ENCODE data around the gene WNT7B. TPM values are rescaled to one million over a fixed set of nuclear protein-coding genes. Genes with fewer than 3 reads are reported as not detected.
A peak's percentile ranks its signal among the peaks of the same experiment; 100 is the strongest.

The WNT7B gene
- polyA plus RNA-seq, 1 experiment: not detected

- no peak for DNase-seq (ENCODE audit: low read depth)
- POLR2A ChIA-PET: no interaction called here
- peaks cover 2% of the 10 kb centered on the region; the same call in 1 of the 2 replicates for H3K27me3 ChIP-seq (ENCODE audit: control insufficient read depth, insufficient read depth, low read length)
- TF ChIP-seq, protein P1, sequence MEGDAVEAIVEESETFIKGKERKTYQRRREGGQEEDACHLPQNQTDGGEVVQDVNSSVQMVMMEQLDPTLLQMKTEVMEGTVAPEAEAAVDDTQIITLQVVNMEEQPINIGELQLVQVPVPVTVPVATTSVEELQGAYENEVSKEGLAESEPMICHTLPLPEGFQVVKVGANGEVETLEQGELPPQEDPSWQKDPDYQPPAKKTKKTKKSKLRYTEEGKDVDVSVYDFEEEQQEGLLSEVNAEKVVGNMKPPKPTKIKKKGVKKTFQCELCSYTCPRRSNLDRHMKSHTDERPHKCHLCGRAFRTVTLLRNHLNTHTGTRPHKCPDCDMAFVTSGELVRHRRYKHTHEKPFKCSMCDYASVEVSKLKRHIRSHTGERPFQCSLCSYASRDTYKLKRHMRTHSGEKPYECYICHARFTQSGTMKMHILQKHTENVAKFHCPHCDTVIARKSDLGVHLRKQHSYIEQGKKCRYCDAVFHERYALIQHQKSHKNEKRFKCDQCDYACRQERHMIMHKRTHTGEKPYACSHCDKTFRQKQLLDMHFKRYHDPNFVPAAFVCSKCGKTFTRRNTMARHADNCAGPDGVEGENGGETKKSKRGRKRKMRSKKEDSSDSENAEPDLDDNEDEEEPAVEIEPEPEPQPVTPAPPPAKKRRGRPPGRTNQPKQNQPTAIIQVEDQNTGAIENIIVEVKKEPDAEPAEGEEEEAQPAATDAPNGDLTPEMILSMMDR (IDR thresholded peaks at IDR 0.05; ENCODE audit: insufficient read depth, low read depth, low read length): peak; percentile 95
- CTCF ChIA-PET: interaction anchor here (0.7 to 10.6 kb wide), 26 partner anchors 9 to 417 kb away, joined by 3 to 160 read pairs (median 4); partner anchors contain the start of gene TTC38
- no peaks in the 10 kb centered on the region for H3K36me3 ChIP-seq (ENCODE audit: control insufficient read depth, insufficient read depth, low read length)
- no peak overlapping the region for H3K4me3 ChIP-seq (ENCODE audit: low read depth, low read length)
Observed at GRCh38 chr22:45994491-45995404, 17.8 kb upstream of the WNT7B start.

DNA sequence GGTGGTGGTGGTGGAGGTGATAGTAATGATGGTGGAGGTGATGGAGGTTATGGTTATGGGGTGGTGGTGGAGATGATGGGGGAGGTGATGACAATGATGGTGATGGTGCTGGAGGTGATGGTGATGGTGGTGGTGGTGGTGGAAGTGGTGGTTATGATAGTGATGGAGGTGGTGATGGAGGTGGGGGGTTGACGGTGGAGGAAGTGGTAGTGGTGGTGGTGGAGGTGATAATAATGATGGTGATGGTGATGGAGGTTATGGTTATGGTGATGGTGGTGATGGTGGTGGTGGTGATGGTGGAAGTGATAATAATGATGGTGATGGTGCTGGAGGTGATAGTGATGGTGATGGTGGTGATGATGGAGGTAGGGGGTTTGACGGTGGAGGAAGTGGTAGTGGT is 16.9 kb upstream of the WNT7B start:
- TF ChIP-seq, protein P1 (IDR thresholded peaks at IDR 0.05; ENCODE audit: insufficient read depth, low read depth, low read length): no peak
- Histone ChIP-seq H3K27me3 (ENCODE audit: control insufficient read depth, insufficient read depth, low read length) (peaks cover 2% of the 10 kb centered on the region; the same call in 1 of the 2 replicates), H3K36me3 (ENCODE audit: control insufficient read depth, insufficient read depth, low read length) (no peaks in the 10 kb centered on the region), H3K4me3 (ENCODE audit: low read depth, low read length) (no peak overlapping the region)
- DNase-seq (ENCODE audit: low read depth): no peak
- ChIA-PET CTCF (interaction anchor here (0.7 to 10.6 kb wide), 15 partner anchors 9 to 324 kb away, joined by 3 to 160 read pairs (median 3); no protein-coding TSS in a partner anchor), POLR2A (no interaction called here)

DNA sequence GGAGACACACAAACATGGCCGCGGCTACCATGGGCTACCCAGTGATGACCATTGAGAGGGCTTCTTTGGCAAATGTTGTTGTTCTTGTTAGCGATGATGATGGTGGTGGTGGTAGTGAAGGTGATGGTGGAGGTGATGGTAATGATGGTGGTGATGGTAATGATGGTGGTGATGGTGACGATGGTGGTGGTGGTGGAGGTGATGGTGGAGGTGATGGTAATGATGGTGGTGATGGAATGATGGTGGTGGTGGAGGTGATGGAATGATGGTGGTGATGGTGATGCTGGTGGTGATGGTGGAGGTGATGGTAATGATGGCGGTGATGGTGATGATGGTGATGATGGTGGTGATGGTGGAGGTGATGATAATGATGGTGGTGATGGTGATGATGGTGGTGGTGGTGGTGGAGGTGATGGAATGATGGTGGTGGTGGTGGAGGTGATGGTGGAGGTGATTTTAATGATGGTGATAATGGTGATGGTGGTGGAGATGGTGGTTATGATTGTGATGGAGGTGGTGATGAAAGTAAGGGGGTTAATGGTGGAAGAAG is 16.3 kb upstream of the WNT7B start:
- CTCF ChIA-PET: interaction anchor here (0.6 kb wide), 1 partner anchor 8 kb away, joined by 3 read pairs; no protein-coding TSS in a partner anchor
- DNase-seq (ENCODE audit: low read depth): no peak
- H3K36me3 ChIP-seq (ENCODE audit: control insufficient read depth, insufficient read depth, low read length): no peaks in the 10 kb centered on the region
- TF ChIP-seq, protein P1 (IDR thresholded peaks at IDR 0.05; ENCODE audit: insufficient read depth, low read depth, low read length): no peak
- peaks cover 5% of the 10 kb centered on the region for H3K27me3 ChIP-seq (ENCODE audit: control insufficient read depth, insufficient read depth, low read length)
- POLR2A ChIA-PET: no interaction called here
- no peak overlapping the region for H3K4me3 ChIP-seq (ENCODE audit: low read depth, low read length)

DNA sequence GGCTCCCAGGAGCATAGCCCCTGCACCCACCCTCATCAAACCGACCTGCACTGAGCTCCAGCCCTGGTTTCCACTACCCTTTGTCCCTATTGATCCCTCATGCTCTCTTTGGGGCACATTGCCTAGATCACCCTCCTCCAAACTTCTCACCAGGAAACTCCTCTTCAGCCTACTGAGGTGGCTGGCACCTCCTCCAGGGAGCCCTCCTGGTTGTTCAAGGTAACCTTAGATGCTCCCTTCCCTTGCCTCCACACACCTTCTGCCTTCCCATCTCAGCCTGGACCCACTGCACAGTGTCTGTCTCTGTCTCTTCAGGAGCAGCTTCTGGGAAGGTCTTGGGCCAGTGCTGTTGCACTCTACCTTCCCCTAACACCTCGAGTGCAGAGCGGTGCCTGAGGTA is 15.8 kb upstream of the WNT7B start:
- POLR2A ChIA-PET: no interaction called here
- CTCF ChIA-PET: interaction anchor here (0.6 kb wide), 1 partner anchor 8 kb away, joined by 3 read pairs; no protein-coding TSS in a partner anchor
- TF ChIP-seq, protein P1 (IDR thresholded peaks at IDR 0.05; ENCODE audit: insufficient read depth, low read depth, low read length): no peak
- no peak for DNase-seq (ENCODE audit: low read depth)
- peaks cover 5% of the 10 kb centered on the region for H3K27me3 ChIP-seq (ENCODE audit: control insufficient read depth, insufficient read depth, low read length)
- H3K4me3 ChIP-seq (ENCODE audit: low read depth, low read length): no peak overlapping the region
- no peaks in the 10 kb centered on the region for H3K36me3 ChIP-seq (ENCODE audit: control insufficient read depth, insufficient read depth, low read length)

DNA sequence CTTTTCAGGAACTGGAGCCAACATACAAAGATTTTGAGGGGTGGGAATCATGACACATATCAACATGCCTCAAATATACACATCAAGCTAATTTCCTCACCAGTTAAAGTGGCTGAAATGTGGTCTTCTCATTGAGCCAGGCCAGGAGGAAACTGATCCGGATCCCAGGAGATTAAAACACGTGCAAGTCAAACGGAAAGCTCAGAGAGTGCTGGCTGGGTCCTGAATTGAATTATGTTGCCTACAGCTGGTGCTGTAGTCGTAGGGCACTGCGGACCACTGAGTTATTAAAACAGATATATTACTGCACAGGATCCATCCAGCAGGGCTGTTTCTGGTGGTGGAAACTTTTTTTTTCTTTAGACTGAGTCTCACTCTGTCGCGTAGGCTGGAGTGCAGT is 14.1 kb upstream of the WNT7B start:
- Histone ChIP-seq H3K4me3 (ENCODE audit: low read depth, low read length) (no peak overlapping the region), H3K36me3 (ENCODE audit: control insufficient read depth, insufficient read depth, low read length) (no peaks in the 10 kb centered on the region), H3K27me3 (ENCODE audit: control insufficient read depth, insufficient read depth, low read length) (peaks cover 9% of the 10 kb centered on the region)
- ChIA-PET CTCF (interaction anchor here (1.0 to 2.3 kb wide), 7 partner anchors 15 to 345 kb away, joined by 3 to 6 read pairs (median 4); no protein-coding TSS in a partner anchor), POLR2A (no interaction called here)
- TF ChIP-seq, protein P1 (IDR thresholded peaks at IDR 0.05; ENCODE audit: insufficient read depth, low read depth, low read length): no peak
- no peak for DNase-seq (ENCODE audit: low read depth)
